Astrocyte (in vitro differentiated cells and primary cell): ENCODE results near the gene DMBX1.

Experiments
- EZH2 ChIP-seq: IDR thresholded peaks from 2 replicates; pipeline ENCODE4 v1.6.1; 2012; ENCODE audit warnings: mild to moderate bottlenecking, low read length, inconsistent platforms; ENCODE audit not compliant: insufficient read depth
- TF ChIP-seq, protein P1 (sequence below): IDR thresholded peaks from 2 replicates; pipeline ENCODE4 v1.5.1; 2011; ENCODE audit warnings: low read depth, mild to moderate bottlenecking, inconsistent platforms, low read length, moderate library complexity; ENCODE audit not compliant: insufficient read depth

DNA sequence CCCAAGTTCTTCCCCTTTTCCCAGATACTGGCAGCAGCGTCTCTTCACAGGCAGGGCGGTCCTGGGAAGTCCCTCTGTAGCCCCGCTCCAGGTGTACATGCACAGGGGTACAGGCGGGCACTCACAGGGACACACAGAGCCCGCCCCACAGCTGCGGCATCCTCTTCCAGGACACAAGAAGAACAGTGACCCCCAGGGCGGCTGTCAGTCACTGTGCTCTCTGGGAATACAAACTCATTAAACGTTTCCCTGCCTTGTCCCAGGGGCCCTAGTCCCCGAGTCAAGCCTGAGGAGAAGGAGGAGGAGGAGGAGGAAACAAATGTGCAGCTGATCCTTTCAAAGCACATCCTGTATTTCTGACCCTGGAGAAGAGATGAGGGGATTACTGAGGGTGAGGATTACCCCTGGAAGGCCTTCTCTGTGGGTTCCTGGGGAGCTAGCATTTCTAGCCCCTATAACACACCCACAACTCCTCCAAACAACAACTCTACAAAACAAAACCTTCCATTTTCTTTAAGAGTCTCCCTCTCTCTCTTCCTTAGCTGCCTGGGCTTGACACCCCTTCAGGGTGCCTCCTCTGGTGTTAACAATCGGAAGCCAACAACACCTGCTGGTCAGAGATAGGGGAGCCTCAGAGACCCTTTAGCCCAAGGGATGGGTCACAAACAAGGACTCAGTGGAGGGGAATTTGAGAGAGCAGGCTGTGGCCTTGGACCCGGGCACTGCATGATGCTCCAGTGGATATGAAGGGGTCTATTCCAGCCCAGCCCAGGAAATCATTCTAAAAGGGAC is 28.4 kb upstream of the DMBX1 start:
- TF ChIP-seq, protein P1, sequence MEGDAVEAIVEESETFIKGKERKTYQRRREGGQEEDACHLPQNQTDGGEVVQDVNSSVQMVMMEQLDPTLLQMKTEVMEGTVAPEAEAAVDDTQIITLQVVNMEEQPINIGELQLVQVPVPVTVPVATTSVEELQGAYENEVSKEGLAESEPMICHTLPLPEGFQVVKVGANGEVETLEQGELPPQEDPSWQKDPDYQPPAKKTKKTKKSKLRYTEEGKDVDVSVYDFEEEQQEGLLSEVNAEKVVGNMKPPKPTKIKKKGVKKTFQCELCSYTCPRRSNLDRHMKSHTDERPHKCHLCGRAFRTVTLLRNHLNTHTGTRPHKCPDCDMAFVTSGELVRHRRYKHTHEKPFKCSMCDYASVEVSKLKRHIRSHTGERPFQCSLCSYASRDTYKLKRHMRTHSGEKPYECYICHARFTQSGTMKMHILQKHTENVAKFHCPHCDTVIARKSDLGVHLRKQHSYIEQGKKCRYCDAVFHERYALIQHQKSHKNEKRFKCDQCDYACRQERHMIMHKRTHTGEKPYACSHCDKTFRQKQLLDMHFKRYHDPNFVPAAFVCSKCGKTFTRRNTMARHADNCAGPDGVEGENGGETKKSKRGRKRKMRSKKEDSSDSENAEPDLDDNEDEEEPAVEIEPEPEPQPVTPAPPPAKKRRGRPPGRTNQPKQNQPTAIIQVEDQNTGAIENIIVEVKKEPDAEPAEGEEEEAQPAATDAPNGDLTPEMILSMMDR = no peak
- no peak for TF ChIP-seq EZH2
